ENCODE data around the gene INPP5F.

INPP5F gene

DNA sequence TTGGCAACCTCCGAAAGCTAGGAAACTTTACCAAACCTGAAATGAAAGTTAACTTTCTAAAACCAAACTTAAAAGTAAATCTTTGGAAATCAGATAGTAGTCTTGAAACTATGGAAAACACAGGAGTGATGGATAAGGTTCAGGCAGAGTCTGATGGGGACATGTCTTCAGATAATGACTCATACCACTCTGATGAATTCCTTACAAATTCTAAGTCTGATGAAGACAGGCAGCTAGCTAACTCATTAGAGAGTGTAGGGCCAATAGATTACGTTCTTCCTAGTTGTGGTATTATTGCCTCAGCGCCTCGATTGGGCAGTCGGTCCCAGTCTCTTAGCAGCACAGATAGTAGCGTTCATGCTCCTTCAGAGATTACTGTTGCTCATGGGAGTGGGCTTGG, 100.9 kb downstream of the INPP5F start:
- Histone ChIP-seq H2BK15ac (ENCODE audit: low read length) (no peak overlapping the region), H3K4me2 (ENCODE audit: insufficient read depth, low read length, poor library complexity, severe bottlenecking) (no peak overlapping the region), H3K27me3 (ENCODE audit: control insufficient read depth in 3 of 3, insufficient read depth in 3 of 3, low read depth in 1 of 3, low read length in 3 of 3) (no peaks in the 10 kb centered on the region), H3K4me1 (ENCODE audit: control insufficient read depth in 2 of 2, insufficient read depth in 1 of 2, low read depth in 1 of 2, low read length in 2 of 2) (no peaks in the 10 kb centered on the region), H4K91ac (ENCODE audit: low read depth, low read length, poor library complexity) (no peak overlapping the region), H2BK12ac (ENCODE audit: low read length) (no peak overlapping the region), H3K4ac (ENCODE audit: low read length) (no peak overlapping the region), H3K36me3 (replicated peaks in 1 of 2; ENCODE audit: control insufficient read depth in 2 of 2, insufficient read depth in 2 of 2, low read length in 2 of 2) (peaks cover 20 to 99% of the 10 kb centered on the region in 2 donors), H2AK5ac (ENCODE audit: low read depth, low read length) (no peak overlapping the region), H3K27ac (replicated peaks; ENCODE audit: low read length) (no peak overlapping the region), H2BK5ac (ENCODE audit: low read length) (no peak overlapping the region), H3K23ac (ENCODE audit: low read depth, low read length, poor library complexity) (no peak overlapping the region), H2BK120ac (ENCODE audit: low read depth, low read length) (no peak overlapping the region), H3K9me3 (replicated peaks in 1 of 2; ENCODE audit: control insufficient read depth in 2 of 2, insufficient read depth in 1 of 2, low read depth in 1 of 2, low read length in 2 of 2) (no peaks in the 10 kb centered on the region), H3K9ac (ENCODE audit: low read depth, low read length, poor library complexity) (no peak overlapping the region), H3K79me1 (ENCODE audit: low read depth, low read length) (no peaks in the 10 kb centered on the region), H3K14ac (ENCODE audit: low read length) (no peak overlapping the region), H3K4me3 (ENCODE audit: low read length in 2 of 2) (no peak overlapping the region), H3K18ac (ENCODE audit: low read length) (no peak overlapping the region), H4K8ac (ENCODE audit: low read depth, low read length) (no peak overlapping the region), H2AFZ (ENCODE audit: low read length) (no peak overlapping the region)
- DNase-seq (ENCODE audit: low spot score) = no peak
- WGBS, 2 donors (ENCODE audit: extremely low coverage in 2 of 2, insufficient read length in 2 of 2, insufficient replicate concordance in 1 of 2) = no CpG with 5 or more reads among the region's 6 CpGs

GRCh38 chr10:119827430-119827829, 101.6 kb downstream of the INPP5F start:
- Histone ChIP-seq H3K4me3 (ENCODE audit: low read length in 2 of 2) (no peak overlapping the region), H3K36me3 (replicated peaks in 1 of 2; ENCODE audit: control insufficient read depth in 2 of 2, insufficient read depth in 2 of 2, low read length in 2 of 2) (peaks cover 23 to 100% of the 10 kb centered on the region in 2 donors), H2BK5ac (ENCODE audit: low read length) (no peak overlapping the region), H3K14ac (ENCODE audit: low read length) (no peak overlapping the region), H3K9me3 (replicated peaks in 1 of 2; ENCODE audit: control insufficient read depth in 2 of 2, insufficient read depth in 1 of 2, low read depth in 1 of 2, low read length in 2 of 2) (no peaks in the 10 kb centered on the region), H3K23ac (ENCODE audit: low read depth, low read length, poor library complexity) (no peak overlapping the region), H2BK120ac (ENCODE audit: low read depth, low read length) (no peak overlapping the region), H2AK5ac (ENCODE audit: low read depth, low read length) (no peak overlapping the region), H3K4me2 (ENCODE audit: insufficient read depth, low read length, poor library complexity, severe bottlenecking) (no peak overlapping the region), H2AFZ (ENCODE audit: low read length) (no peak overlapping the region), H4K91ac (ENCODE audit: low read depth, low read length, poor library complexity) (no peak overlapping the region), H2BK15ac (ENCODE audit: low read length) (no peak overlapping the region), H2BK12ac (ENCODE audit: low read length) (no peak overlapping the region), H3K9ac (ENCODE audit: low read depth, low read length, poor library complexity) (no peak overlapping the region), H4K8ac (ENCODE audit: low read depth, low read length) (no peak overlapping the region), H3K27ac (replicated peaks; ENCODE audit: low read length) (no peak overlapping the region), H3K4ac (ENCODE audit: low read length) (no peak overlapping the region), H3K4me1 (ENCODE audit: control insufficient read depth in 2 of 2, insufficient read depth in 1 of 2, low read depth in 1 of 2, low read length in 2 of 2) (no peaks in the 10 kb centered on the region), H3K27me3 (ENCODE audit: control insufficient read depth in 3 of 3, insufficient read depth in 3 of 3, low read depth in 1 of 3, low read length in 3 of 3) (no peaks in the 10 kb centered on the region), H3K79me1 (ENCODE audit: low read depth, low read length) (no peaks in the 10 kb centered on the region), H3K18ac (ENCODE audit: low read length) (no peak overlapping the region)
- DNase-seq (ENCODE audit: low spot score) = no peak
- no CpG with 5 or more reads among the region's 4 CpGs for WGBS, 2 donors (ENCODE audit: extremely low coverage in 2 of 2, insufficient read length in 2 of 2, insufficient replicate concordance in 1 of 2)

DNA sequence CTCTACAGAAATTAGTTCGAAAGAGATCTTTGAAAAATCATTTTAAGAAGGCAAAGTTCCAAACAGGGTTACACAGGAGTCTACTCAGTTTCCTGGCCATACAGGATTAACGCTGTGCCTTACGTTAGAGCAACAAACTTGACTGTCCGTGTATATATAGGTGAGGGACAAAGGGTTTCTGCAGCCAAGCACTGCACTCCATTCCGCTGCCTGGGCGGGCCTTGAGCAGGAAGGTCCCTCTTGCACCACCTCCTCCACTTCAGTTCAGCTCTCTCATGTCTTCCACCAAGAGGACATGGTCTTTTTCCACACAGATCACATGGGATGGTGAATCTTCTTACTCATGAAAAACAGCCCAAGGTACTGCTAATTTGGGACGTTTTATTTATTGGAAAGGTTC, 103.6 kb downstream of the INPP5F start:
- Histone ChIP-seq H2BK12ac (ENCODE audit: low read length) (no peak overlapping the region), H3K79me1 (ENCODE audit: low read depth, low read length) (no peaks in the 10 kb centered on the region), H3K14ac (ENCODE audit: low read length) (no peak overlapping the region), H3K23ac (ENCODE audit: low read depth, low read length, poor library complexity) (no peak overlapping the region), H3K4me2 (ENCODE audit: insufficient read depth, low read length, poor library complexity, severe bottlenecking) (no peak overlapping the region), H3K9ac (ENCODE audit: low read depth, low read length, poor library complexity) (no peak overlapping the region), H3K36me3 (replicated peaks in 1 of 2; ENCODE audit: control insufficient read depth in 2 of 2, insufficient read depth in 2 of 2, low read length in 2 of 2) (peaks cover 22 to 100% of the 10 kb centered on the region in 2 donors), H2AFZ (ENCODE audit: low read length) (no peak overlapping the region), H2BK120ac (ENCODE audit: low read depth, low read length) (no peak overlapping the region), H4K91ac (ENCODE audit: low read depth, low read length, poor library complexity) (no peak overlapping the region), H3K4me1 (ENCODE audit: control insufficient read depth in 2 of 2, insufficient read depth in 1 of 2, low read depth in 1 of 2, low read length in 2 of 2) (no peaks in the 10 kb centered on the region), H3K18ac (ENCODE audit: low read length) (no peak overlapping the region), H3K27me3 (ENCODE audit: control insufficient read depth in 3 of 3, insufficient read depth in 3 of 3, low read depth in 1 of 3, low read length in 3 of 3) (no peaks in the 10 kb centered on the region), H3K4ac (ENCODE audit: low read length) (no peak overlapping the region), H2BK5ac (ENCODE audit: low read length) (no peak overlapping the region), H2BK15ac (ENCODE audit: low read length) (no peak overlapping the region), H2AK5ac (ENCODE audit: low read depth, low read length) (no peak overlapping the region), H3K27ac (replicated peaks; ENCODE audit: low read length) (no peak overlapping the region), H4K8ac (ENCODE audit: low read depth, low read length) (no peak overlapping the region), H3K4me3 (ENCODE audit: low read length in 2 of 2) (no peak overlapping the region), H3K9me3 (replicated peaks in 1 of 2; ENCODE audit: control insufficient read depth in 2 of 2, insufficient read depth in 1 of 2, low read depth in 1 of 2, low read length in 2 of 2) (no peaks in the 10 kb centered on the region)
- no CpG with 5 or more reads among the region's 7 CpGs for WGBS, 2 donors (ENCODE audit: extremely low coverage in 2 of 2, insufficient read length in 2 of 2, insufficient replicate concordance in 1 of 2)
- no peak for DNase-seq (ENCODE audit: low spot score)

DNA sequence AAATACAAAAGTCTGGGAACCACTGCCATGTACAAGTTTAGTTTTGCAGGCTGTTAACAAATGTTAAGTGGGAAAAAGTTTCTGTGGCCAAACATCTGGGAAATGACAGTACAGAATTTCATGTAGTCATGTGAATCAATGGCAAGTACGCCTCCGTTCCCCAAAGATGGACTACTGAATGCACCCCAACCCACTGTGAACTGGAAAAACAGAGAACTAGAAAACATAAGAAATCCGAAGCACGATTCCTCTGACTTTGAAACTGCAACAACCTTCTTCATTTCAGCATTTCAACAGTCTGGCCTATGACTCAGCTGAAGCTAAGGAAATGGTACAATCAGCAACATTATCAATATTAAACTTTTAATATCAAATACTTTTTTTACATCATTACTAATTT, 105.0 kb downstream of the INPP5F start:
- no peak for DNase-seq (ENCODE audit: low spot score)
- no peaks in the 10 kb centered on the region for H3K27me3 ChIP-seq (ENCODE audit: control insufficient read depth in 3 of 3, insufficient read depth in 3 of 3, low read depth in 1 of 3, low read length in 3 of 3)
- no peak overlapping the region for H3K18ac ChIP-seq (ENCODE audit: low read length)
- H3K79me1 ChIP-seq (ENCODE audit: low read depth, low read length) = no peaks in the 10 kb centered on the region
- no peak overlapping the region for H4K91ac ChIP-seq (ENCODE audit: low read depth, low read length, poor library complexity)
- no peak overlapping the region for H3K27ac ChIP-seq (replicated peaks; ENCODE audit: low read length)
- peaks cover 26 to 100% of the 10 kb centered on the region in 2 donors for H3K36me3 ChIP-seq (replicated peaks in 1 of 2; ENCODE audit: control insufficient read depth in 2 of 2, insufficient read depth in 2 of 2, low read length in 2 of 2)
- no peak overlapping the region for H2AK5ac ChIP-seq (ENCODE audit: low read depth, low read length)
- H2BK12ac ChIP-seq (ENCODE audit: low read length) = no peak overlapping the region
- H3K14ac ChIP-seq (ENCODE audit: low read length) = no peak overlapping the region
- no peak overlapping the region for H2BK15ac ChIP-seq (ENCODE audit: low read length)
- WGBS, 2 donors (ENCODE audit: extremely low coverage in 2 of 2, insufficient read length in 2 of 2, insufficient replicate concordance in 1 of 2) = no CpG with 5 or more reads among the region's 4 CpGs
- no peak overlapping the region for H3K9ac ChIP-seq (ENCODE audit: low read depth, low read length, poor library complexity)
- no peak overlapping the region for H3K23ac ChIP-seq (ENCODE audit: low read depth, low read length, poor library complexity)
- no peak overlapping the region for H2BK5ac ChIP-seq (ENCODE audit: low read length)
- H3K4me1 ChIP-seq (ENCODE audit: control insufficient read depth in 2 of 2, insufficient read depth in 1 of 2, low read depth in 1 of 2, low read length in 2 of 2) = no peaks in the 10 kb centered on the region
- H3K9me3 ChIP-seq (replicated peaks in 1 of 2; ENCODE audit: control insufficient read depth in 2 of 2, insufficient read depth in 1 of 2, low read depth in 1 of 2, low read length in 2 of 2) = no peaks in the 10 kb centered on the region
- no peak overlapping the region for H2AFZ ChIP-seq (ENCODE audit: low read length)
- no peak overlapping the region for H4K8ac ChIP-seq (ENCODE audit: low read depth, low read length)
- H2BK120ac ChIP-seq (ENCODE audit: low read depth, low read length) = no peak overlapping the region
- H3K4me3 ChIP-seq (ENCODE audit: low read length in 2 of 2) = no peak overlapping the region
- H3K4ac ChIP-seq (ENCODE audit: low read length) = no peak overlapping the region
- no peak overlapping the region for H3K4me2 ChIP-seq (ENCODE audit: insufficient read depth, low read length, poor library complexity, severe bottlenecking)
